ENCODE measurements around the gene LRCH4. TPM values are rescaled to one million over a fixed set of nuclear protein-coding genes. Genes with fewer than 3 reads are reported as not detected.

LRCH4 gene
- total RNA-seq, 2 donors from 2014 or later = 99.8 to 131 TPM

GRCh38 chr7:100570954-100571828 is 14.7 kb downstream of the LRCH4 start:
- ATAC-seq (ENCODE audit: insufficient number of reproducible peaks, low FRiP score, low read depth) = no peak
- DNase-seq (ENCODE audit: low spot score) = no peak
- Histone ChIP-seq H3K36me3 (peaks cover 16% of the 10 kb centered on the region), H3K27ac (no peak overlapping the region), H3K9me3 (no peaks in the 10 kb centered on the region), H3K4me1 (ENCODE audit: control insufficient read depth in 1 of 2, low read depth in 2 of 2) (peaks cover 8 to 14% of the 10 kb centered on the region in 2 donors), H3K4me3 (no peak overlapping the region), H3K27me3 (replicated peaks; ENCODE audit: insufficient read depth) (no peaks in the 10 kb centered on the region)
- no peak for TF ChIP-seq CTCF (IDR thresholded peaks at IDR 0.05)

DNA sequence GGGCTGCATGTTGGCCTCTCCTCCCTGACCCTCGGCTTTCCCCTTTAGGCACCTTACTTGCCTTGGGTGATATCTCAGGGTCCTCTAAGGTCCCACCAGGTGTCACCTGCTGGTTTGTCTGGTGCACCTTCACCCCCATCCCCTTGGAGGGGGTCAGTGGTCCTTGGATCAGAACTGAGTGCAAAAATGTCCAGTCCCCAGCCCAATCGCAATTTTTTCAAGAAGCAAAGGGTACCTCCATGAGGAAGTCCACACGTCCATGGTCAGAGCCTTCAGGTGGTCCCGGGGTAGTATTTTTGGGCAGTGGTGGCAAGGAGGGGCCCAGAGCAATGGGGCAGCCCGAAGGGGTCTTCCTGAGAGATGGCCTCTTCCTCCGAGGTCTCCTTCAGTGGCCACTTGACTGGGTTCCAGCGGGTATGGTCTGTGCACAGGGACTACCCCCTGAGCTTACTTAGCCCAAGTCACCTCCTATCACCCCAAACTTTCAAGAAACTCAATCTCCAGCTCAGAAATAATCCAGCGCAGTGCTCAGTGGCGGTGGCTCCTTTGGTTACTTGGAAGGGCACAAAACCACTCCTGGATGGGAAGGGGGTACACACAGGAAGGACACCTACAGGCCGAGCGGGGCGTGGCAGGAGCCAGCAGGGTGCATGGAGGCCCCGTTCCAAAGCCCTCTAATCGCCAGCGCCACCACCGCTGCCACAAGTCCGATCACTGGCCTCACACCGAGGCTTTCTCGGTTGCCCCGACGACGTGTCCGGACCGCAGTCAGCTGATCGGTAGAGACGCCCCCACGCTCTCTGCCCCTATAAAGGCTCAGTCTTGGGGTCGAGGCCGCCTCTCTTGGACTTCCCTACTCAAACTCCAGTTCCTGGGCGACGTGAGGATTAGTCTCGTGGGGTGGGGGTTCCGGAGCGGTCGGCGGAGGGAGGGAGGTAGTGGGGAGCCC is 16.8 kb downstream of the LRCH4 start:
- H3K27ac ChIP-seq = peak overlapping the region; percentile 38 to 44
- H3K27me3 ChIP-seq (replicated peaks; ENCODE audit: insufficient read depth) = no peaks in the 10 kb centered on the region
- peaks cover 8 to 14% of the 10 kb centered on the region in 2 donors for H3K4me1 ChIP-seq (ENCODE audit: control insufficient read depth in 1 of 2, low read depth in 2 of 2)
- DNase-seq (ENCODE audit: low spot score) = no peak
- no peak for ATAC-seq (ENCODE audit: insufficient number of reproducible peaks, low FRiP score, low read depth)
- peak; percentile 38 for TF ChIP-seq CTCF (IDR thresholded peaks at IDR 0.05)
- no peaks in the 10 kb centered on the region for H3K9me3 ChIP-seq
- H3K4me3 ChIP-seq = peak overlapping the region; percentile 70
- peaks cover 6% of the 10 kb centered on the region for H3K36me3 ChIP-seq

GRCh38 chr7:100568176-100568895 is 17.6 kb downstream of the LRCH4 start:
- H3K36me3 ChIP-seq = peaks cover 6% of the 10 kb centered on the region
- DNase-seq (ENCODE audit: low spot score) = no peak
- no peak for TF ChIP-seq CTCF (IDR thresholded peaks at IDR 0.05)
- no peak for ATAC-seq (ENCODE audit: insufficient number of reproducible peaks, low FRiP score, low read depth)
- no peaks in the 10 kb centered on the region for H3K9me3 ChIP-seq
- H3K27ac ChIP-seq = no peak overlapping the region
- H3K4me3 ChIP-seq = no peak overlapping the region
- H3K4me1 ChIP-seq (ENCODE audit: control insufficient read depth in 1 of 2, low read depth in 2 of 2) = peaks cover 8 to 14% of the 10 kb centered on the region in 2 donors
- H3K27me3 ChIP-seq (replicated peaks; ENCODE audit: insufficient read depth) = no peaks in the 10 kb centered on the region

DNA sequence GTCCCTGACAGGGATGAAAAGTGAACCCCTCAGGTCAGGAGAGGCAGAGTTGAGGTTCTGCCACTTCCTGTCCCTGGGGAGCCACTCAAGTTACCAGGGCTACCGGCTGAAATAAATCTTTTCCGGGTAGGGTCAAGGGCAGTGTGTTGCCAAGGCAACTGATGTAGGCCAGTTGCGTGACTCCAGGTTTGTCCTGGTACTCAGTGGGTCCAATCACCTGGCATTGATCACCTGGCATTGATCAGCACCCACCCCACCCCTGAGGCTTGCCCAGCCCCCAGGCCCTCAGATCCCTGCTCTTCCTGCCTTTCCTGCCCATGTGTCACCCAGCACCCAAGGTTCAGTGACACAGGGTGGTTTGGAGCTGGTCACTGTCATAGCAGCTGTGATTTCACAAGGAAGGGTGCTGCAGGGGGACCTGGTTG is 18.2 kb downstream of the LRCH4 start:
- no peak for TF ChIP-seq CTCF (IDR thresholded peaks at IDR 0.05)
- H3K9me3 ChIP-seq = no peaks in the 10 kb centered on the region
- H3K27ac ChIP-seq = no peak overlapping the region
- ATAC-seq (ENCODE audit: insufficient number of reproducible peaks, low FRiP score, low read depth) (no peak), DNase-seq (ENCODE audit: low spot score) (no peak)
- H3K27me3 ChIP-seq (replicated peaks; ENCODE audit: insufficient read depth) = no peaks in the 10 kb centered on the region
- peaks cover 12% of the 10 kb centered on the region for H3K36me3 ChIP-seq
- H3K4me3 ChIP-seq = no peak overlapping the region
- H3K4me1 ChIP-seq (ENCODE audit: control insufficient read depth in 1 of 2, low read depth in 2 of 2) = peaks cover 8 to 14% of the 10 kb centered on the region in 2 donors
